GM20431 (cell line): ENCODE data around the gene INAFM1.

Experiments
- in situ Hi-C: fragments of 300-500 bp; cut with MseI, MboI; formaldehyde crosslinking; loops from one replicate; pipeline ENCODE4 v1.15.0; 2020; ENCODE audit warnings: low sequenced_read_pairs; ENCODE audit not compliant: unreplicated experiment

The INAFM1 gene

DNA sequence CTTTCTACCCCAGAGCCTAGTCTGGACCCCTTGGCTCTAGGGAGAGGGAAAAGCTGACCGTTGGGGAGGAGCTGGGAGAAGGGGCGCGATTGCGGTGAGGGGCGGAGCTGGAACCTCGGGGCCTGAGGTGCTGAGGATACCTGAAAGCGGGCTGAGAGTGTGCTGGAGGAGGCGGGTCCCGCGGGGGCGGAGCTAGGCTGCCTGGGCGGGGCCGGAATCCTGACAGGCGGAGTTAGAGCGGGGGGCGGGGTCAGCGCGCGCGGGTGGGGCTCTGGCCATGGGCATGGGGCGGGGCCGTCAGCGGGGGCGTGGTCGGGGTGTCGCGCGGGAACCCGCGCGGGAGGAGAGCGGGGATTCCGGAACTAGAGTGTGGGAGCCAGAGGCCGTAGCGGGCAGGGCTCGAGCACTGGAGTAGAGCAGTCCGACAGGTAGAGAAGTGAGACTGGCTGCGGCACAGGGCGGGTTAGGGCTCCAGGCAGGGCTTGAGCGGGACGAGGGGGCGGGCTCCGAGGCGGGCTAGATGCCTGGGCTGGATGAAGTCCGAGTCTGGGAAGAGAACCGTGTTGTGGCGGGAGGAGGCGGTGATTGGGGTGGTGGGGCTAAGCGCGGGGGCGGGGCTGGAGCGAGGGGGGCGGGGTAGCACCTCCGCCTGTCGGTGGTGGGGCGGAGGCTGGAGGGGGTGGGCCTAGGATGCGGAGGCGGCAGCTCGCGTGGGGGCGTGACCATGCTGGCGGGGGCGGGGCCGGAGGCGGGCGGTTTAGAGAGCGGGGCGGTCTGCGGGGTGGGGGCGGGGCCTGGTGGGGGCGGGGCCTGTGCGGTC is at the start of gene INAFM1:
INAFM1 (plus strand) TSS at position 815 of the 820 bp plus-strand sequence. CDS start 35 bp downstream, outside the sequence.
- in situ Hi-C loops = no loop called here

DNA sequence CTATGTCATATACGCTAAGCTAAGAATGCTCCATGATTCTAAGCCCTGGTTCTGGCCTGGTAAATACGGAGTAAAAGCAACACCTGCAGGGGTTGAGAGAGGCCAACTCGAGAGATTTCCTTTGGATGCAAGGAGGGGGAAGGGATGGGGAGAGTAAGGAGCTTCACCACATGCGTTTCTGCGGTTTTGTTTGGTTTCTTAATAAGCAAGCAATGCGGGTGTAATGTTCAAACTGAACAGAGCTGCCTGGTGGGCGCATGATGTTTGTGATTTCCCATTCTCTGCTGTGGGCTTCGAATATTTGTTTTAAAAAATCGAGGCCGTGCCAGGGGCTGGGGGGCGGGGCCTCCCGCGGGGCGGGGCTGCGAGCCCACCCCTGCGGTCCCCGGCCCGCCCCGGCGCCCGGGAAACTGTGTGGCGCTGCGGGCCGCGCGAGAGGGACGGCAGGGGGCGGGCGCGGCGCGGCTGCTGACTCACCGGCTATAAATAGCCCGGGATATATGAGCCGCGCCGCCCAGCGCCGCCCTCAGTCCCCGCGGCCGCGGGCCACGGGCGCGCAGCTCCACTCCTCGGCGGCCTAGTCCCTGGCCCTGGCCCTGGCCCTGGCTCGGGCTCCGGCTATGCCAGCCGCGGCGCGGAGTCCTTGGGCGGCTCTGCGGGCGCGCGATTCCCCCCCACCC is 48.8 kb upstream of the INAFM1 start:
- in situ Hi-C loops = no loop called here

DNA sequence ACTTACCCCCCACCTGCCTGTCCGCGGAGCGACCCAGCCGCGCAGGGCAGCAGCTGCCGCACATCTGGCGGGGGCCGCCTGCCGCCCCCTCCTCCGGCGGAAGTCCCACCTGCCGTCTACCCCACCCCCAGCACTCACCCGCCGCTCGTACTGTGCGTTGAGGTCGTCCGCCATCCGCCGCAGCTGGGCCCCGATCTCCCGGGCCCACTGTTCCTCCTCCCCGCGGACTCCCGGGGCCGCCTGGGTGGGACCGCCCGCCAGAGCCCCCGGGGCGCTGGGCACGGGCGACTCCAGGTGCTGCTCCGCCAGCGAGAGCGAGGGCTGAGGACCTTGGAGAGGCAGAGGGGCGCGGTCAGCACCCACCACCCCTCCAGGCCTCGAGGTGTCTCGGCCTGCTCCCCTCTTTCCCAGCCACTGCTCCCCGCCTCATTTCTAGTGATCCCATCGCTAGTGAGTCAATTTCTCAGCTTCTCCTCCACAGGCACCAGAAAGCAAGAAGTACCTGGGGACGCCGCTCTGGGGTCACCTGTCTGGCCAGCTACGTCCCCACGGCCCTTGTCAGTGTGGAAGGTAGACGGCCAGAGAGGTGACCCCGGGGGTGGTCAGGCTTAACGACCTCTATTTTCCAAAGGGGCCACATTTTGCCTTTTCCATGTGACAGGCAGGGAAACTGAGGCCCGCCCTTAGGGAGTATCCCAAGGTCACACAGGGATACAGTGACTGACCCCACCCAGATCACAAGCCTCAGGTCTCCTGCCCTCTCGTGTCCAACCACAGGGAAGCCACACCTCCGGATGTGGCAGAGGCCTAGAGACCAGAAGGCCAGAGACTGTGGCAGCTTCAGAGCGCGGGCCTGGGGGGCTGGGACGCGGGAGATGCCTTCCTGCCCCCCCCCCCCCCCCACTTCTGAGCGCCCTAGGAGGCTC is 48.0 kb upstream of the INAFM1 start:
- in situ Hi-C loops = no loop called here

DNA sequence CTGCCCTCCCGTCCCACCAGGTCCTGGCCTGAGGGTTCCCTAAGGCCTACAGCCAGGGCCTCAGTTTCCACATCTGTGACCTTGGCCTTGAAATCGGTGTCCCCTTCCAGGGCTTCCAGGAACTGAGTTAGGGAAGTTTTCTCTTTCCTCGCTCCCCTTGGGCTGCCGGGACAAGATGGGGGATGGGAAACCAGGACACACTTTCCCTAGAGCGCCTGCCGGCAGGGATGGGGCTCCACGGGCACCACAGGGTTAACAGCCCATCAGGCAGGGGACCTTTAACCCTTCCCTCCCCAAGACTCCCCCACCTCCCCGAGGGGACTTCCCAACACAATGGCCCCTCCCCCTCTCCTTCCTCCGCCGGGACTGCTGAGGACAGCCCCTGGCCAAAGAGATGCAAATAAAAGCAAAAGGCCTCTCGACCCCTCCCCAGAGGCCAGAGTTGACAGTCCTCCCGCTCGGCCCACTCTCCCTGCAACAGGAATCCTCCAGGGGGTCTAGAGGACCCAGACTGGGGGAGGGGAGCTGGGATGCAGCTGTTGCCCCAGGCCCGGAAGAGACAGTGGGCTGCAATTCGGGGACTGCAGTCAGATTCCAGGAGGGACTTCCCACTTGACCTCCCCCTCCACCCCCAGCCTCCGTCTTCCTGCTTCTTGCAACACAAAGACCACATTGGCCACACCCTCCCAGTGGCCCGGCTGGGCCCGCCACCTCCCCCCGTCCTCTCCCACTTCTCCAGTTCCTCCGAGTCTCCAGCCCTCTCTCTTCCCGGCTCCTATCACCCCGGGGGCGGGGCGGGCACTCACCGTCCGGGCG is 47.1 kb upstream of the INAFM1 start:
- in situ Hi-C loops = no loop called here

DNA sequence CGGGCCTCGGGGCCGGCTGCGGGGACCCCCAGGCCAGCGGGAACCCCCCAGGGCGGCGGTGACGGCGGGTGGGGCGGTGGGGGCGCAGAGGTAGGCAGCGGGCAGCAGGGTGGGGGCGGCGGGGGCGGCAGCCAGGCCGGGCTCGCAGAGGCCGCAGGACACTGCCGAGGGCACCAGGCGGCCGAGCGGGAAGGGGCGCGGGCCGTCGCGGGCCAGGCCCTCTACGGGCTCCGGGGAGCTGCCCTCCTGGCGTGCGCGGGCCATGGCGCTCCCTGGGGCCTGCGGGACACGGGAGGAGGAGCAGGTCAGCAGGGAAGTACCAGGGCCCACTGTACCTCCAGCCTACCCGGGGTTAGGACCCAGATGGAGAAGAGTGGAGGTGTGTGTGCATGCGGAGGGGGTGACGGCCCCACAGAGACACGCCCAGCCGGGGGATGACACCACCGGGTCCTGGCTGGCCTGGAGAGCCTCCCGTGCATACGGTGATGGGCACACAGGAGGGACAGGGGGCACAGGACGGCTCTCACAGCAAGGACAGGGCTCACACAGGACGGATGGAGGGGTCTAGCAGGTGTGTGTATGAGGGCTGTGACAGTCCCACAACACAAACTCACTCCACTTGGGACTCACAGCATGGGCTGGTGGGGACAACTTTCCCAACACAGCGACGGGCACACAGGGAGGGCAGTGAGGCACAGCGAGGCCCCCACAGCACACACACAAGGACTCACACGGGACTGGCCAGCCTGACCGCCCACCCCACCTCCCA is 46.3 kb upstream of the INAFM1 start:
- in situ Hi-C loops = no loop called here

DNA sequence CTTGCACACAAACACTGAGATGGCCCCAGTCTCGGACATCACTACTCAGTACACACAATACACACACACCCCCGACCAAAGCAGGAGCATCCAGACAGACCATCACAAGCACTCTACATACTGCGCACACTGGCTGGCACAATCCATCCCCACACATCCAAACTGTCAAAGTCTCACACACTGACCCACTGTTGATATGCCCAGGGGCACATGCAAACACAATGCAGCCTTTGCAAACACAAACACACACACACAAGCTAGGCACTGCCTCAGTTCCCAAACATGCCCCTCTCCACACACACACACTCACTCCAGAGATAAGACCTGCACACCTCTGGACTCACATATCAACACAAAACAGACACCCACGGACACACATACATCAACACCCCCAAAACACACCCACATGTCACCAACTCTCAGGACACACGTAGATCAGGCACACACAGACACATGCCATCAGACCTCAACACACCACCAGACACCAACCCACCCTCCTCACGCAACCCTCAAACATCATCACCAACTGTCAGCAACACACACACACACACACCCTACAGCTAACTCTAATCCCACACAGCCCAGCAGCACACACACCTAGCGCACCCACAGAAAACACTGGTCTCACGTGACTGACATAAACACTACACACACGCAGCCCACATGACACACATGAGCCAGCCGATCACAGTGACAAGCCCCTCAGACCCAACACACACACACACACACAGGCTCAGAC is 45.6 kb upstream of the INAFM1 start:
- in situ Hi-C loops = no loop called here

DNA sequence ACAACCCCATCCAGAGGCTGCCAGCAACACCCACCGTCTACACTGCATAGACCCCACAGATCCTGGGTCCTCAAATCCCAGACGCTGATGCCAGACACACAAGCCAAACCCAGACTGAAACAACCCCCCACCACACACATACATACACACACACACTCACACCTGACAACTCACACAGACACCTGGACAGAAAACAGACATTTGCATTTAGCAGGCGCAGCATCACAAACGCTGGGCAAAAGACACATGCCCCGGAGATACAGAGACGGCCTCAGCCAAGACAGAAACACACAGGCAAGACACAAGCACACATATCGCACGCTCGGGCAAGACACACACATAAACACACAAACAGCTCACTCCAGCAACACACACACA is 45.0 kb upstream of the INAFM1 start:
- in situ Hi-C loops = no loop called here

DNA sequence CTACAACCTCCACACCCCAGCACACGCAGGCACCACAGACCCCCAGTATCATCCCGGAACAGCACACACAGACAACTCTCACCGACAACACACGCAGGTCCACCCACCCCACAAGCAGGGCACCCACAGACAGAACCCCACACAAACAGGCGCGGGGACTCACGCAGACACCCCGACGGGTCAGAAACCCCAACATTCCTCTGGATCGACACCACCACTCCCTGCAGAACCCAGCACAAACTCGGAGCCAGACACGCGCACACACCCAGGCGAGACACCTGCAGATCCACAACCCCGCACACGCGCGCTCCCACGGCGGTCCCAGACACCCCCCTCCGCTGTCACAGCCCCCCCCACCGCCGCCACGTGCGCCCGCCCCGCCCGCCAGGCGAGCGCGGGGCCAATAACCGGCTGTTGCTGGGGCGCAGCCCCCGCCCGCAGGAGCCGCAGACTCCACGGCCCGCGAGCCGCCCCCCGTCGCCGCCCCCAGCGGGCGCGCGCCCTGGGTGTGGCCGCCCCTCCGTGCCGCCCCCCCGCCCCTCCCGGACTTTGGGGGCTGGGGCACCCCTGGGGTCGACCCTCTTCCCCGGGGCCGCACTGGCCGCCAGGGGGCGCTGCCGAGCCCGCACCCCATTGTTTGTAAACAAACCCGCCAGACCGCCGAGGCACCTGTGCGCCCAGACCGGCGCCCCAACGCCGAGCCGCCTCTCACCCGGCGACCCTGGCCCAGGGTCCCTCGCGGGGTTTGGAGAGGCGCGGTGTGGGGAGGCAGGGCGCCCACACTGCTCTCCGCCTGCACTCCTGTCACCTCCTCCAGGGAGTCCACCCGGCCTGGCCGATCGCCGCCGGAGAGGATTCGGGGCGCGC is 44.4 kb upstream of the INAFM1 start:
- in situ Hi-C loops = no loop called here

DNA sequence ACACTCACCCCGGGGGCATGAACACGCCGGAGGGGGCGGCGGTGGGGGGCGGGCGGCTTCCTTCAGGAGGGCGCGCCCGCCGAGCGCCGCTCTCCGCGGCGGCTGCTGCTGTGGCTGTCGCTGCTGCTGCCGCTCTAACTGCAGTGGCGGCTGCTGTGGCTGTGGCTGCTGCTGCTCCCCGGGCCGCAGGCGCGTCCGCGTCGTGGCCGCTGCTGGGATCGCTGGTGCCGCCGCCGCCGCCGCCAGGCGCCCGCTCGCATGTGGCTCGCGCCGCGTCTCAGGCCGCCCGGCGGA is 43.8 kb upstream of the INAFM1 start, which contains the start of gene BBC3:
BBC3 (minus strand) TSS at position 279 of the 294 bp plus-strand sequence. CDS start 2,768 bp downstream, outside the sequence.
- in situ Hi-C loops = no loop called here

DNA sequence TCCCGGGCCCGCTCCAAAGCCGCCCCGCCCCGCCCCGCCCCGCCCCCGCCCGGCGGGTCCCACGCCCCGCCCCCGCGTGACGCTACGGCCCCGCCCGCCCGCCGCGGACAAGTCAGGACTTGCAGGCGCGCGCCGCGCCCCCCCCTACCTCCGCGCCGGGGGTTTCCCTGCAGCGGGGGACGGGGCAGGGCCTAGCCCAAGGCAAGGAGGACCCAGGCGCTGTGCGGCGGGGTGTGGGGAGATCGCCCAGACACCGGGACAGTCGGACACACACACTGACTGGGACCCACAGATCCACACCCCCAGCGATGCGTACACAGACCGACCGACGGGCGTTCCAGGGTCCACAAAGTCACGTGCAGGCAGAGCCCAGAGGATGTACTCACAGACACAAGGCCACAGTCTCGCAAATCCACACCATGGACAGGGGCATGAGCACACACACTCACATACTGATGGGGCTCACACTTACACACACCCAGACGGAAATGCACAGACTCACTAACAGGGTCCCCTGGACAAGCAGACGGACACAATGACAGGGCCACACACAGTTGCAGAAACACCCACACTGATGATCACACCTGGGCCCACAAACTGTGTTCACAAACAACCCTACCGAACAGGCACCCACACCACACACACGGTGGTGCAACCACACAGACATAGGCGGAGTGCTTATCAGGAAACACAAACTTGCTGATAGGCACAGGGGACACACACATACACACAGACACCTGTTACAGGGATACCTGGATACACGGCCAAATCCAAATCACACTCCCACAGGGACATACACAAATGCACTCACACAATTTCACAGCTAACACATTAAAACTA is 43.2 kb upstream of the INAFM1 start:
- in situ Hi-C loops = no loop called here

DNA sequence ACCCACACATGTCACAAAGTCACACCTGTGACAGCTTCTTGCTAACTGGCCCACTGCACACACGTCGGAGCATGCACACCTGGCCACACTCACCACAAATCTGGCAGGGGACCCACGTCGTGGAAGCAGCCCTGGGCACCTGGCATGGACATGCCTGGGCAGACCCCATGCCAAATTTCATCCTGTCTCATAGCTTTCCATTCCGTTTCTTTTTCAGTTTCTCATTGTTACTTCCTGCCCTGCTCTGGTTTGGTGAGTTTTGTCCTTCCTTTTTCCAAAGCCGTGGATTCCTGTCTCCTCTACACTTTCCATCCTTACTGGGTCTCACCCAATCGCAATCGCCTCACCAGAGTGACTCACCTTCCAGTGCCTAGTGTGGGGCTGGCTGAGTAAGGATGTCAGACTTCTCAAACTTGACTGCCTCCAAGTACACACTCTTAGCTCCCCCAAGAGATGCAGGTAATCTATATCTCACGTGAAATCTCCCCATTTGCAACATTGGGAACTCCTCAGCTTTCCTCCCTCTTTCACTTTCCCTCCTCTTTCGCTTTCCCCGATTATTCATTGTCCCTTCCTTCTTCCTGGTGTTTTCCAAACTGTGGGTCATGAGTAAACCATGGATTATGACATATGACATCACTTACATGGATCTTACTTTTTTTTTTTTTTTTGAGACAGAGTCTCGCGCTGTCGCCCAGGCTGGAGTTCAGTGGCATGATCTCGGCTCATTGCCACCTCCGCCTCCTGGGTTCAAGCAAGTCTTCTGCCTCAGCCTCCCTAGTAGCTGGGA is 42.1 kb upstream of the INAFM1 start:
- in situ Hi-C loops = no loop called here

DNA sequence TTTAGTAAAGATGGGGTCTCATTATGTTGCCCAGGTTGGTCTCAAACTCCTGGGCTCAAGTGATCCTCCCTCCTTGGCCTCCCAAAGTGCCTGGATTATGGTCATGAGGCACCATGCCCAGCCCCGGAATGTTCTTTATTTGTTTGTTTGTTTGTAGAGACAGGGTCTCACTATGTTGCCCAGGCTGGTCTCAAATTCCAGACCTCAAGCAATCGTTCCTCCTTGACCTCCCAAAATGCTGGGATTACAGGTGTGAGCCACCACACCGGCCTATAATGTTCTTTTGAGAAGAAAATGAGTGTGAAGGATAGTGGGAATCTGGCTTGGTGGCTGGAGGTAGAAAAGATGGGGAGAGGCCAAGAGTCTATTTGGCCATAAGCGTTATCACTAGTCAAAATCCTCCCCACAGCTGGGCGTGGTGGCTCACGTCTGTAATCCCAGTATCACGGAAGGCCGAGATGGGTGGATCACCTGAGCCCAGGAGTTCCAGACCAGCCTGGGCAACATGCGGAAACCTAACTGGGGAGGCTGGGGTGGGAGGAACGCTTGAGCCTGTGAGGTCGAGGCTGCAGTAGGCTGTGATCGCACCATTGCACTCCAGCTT is 38.5 kb upstream of the INAFM1 start:
- in situ Hi-C loops = no loop called here

DNA sequence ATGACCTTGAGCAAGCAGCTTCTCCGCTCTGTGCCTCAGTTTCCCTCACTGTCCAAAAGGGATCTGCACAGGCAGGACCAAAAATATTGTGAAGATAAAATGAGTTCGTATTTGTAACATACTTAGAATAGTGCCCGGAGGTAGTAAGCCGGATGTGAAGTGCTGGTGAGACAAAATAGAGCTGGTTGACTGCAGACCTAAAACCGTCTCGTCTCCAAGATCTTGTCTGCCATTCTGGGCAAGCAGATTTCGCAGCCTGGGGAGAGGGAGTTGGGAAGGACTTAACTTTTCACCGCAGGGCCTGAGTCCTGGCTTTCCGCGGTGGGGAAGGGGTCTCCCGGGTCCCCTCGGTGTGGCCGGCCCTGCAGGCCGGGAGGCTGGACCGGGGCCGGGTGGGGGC is 35.5 kb upstream of the INAFM1 start:
- in situ Hi-C loops = no loop called here

DNA sequence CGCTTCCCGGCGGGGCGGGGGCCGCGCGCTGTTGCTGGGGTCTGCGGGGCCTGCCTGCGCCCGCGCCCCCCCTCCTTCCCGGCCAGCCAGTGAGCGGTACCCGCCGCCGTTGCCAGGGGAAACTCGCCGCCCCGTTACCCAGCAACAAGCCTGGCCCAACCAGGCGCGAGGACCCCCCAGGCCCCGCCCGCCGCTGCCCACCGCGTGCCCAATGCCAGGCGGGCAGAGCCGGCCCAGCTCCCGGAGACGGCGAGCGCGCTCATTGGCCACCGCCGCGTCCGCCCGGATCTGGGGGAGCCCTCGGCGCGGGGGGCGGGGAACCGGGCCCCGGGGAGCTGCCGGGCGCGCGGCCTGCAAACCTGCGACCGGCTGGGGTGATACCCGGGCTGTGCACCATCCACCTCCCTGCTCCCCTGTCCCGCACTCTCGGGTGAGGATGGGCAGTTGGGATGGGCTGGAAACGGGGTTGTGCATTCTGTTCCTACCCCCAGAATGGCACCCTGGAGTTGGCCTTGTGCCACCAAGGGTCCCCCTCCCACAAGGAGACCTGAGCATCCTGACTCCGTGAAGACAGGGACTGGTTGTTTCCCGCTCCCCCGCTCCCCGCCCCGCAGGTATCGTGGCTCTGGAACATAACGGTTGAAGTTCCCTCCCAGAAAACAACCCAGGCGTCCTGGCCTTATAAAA is 34.9 kb upstream of the INAFM1 start:
- in situ Hi-C loops = no loop called here

DNA sequence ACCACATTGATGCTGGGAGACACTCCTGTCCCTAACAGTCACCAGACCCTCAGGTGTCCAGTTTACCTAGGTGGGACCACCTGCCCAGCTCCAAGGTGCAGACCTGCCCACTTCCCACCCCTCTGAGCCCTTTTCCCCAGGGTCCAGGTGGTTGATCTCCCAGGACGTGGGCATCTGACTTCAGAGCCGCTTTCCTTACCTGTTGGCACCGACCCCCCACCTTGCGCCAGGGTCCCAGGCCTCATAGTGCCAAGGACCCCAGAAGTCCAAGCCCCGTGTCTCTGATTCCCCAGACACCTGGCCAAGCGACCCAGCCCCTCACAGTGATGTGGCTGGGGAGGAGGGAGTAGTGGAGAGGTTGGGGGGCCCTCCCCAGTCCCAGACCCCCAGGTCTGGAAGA is 34.1 kb upstream of the INAFM1 start:
- in situ Hi-C loops = no loop called here
